Endothelial cell of umbilical vein (primary cell): Measurements from ENCODE around the gene OSBP2. TPM values are rescaled to one million over a fixed set of nuclear protein-coding genes. Genes with fewer than 3 reads are reported as not detected.

Experiments
- BruUV-seq: library from RNA; stranded (reverse); fragments of 400-500 nt; replicated peaks from 2 replicates; lab custom pipeline; 2021; lab: Mats Ljungman, UMichigan
- CTCF ChIA-PET: fragments of 300-600, 350-600 bp; sonication (Branson Sonifier 250); formaldehyde crosslinking; loops from one replicate; lab custom pipeline; 2021; ENCODE audit warnings: antibody characterized with exemption, inconsistent platforms; lab: Charles Lee
- POLR2A ChIA-PET: fragments of 300-600, 350-600 bp; sonication (Branson Sonifier 250); formaldehyde crosslinking; loops from one replicate; lab custom pipeline; 2021; ENCODE audit warnings: antibody characterized with exemption, inconsistent platforms; lab: Charles Lee
- DNase-seq: peaks from one replicate; pipeline ENCODE4 v3.0.0-alpha.2; 2011; ENCODE audit warnings: low read depth, low spot score
- FAIRE-seq: peaks from 2 replicates; lab custom pipeline; 2011; peaks lifted over from hg19 to GRCh38; lab: Jason Lieb, UNC
- H2AFZ ChIP-seq: 2 replicates; pipeline ENCODE4 v1.6.0; 2012; ENCODE audit warnings: low read depth, low read length, control low read depth, inconsistent platforms
- H3K27ac ChIP-seq: 2 replicates; pipeline ENCODE4 v1.5.1; 2011; ENCODE audit warnings: low read depth, mild to moderate bottlenecking, control low read depth, low read length, moderate library complexity; ENCODE audit not compliant: insufficient read depth
- H3K27me3 ChIP-seq, 2 experiments: 2 replicates each; pipeline versions ENCODE4 v1.6.0 to v1.6.1; 2011; ENCODE audit warnings: low read length in 2 of 2, mixed read lengths in 1 of 2; ENCODE audit not compliant: control insufficient read depth in 2 of 2, insufficient read depth in 2 of 2
- H3K36me3 ChIP-seq, 2 experiments: 2 replicates in 1 of 2; 3 replicates in 1 of 2; pipeline ENCODE4 v1.5.1; 2011; ENCODE audit warnings: low read length in 2 of 2, mild to moderate bottlenecking in 1 of 2, moderate library complexity in 1 of 2; ENCODE audit not compliant: control insufficient read depth in 2 of 2, insufficient read depth in 2 of 2; ENCODE audit errors: extremely low read depth in 1 of 2
- H3K4me1 ChIP-seq: 3 replicates; pipeline ENCODE4 v1.5.1; 2011; ENCODE audit warnings: mild to moderate bottlenecking, low read length; ENCODE audit not compliant: control insufficient read depth, insufficient read depth; ENCODE audit errors: extremely low read depth
- H3K4me2 ChIP-seq: 2 replicates; pipeline ENCODE4 v1.6.1; 2011; ENCODE audit warnings: low read length, control low read depth, mixed read lengths; ENCODE audit not compliant: insufficient read depth
- H3K4me3 ChIP-seq, 3 experiments: fragments of 200-600 bp in 1 of 3; sonication (generic), shearing (Covaris generic) in 1 of 3; replicated peaks in 1 of 3; 2 replicates each; pipeline ENCODE4 v1.5.1; 2011 to 2016; ENCODE audit warnings: control low read depth in 3 of 3, low read length in 3 of 3, mild to moderate bottlenecking in 2 of 3, inconsistent platforms in 1 of 3, low read depth in 1 of 3, moderate library complexity in 1 of 3; ENCODE audit not compliant: insufficient read depth in 1 of 3
- H3K79me2 ChIP-seq: 2 replicates; pipeline ENCODE4 v1.6.0; 2012; ENCODE audit warnings: low read length, inconsistent platforms; ENCODE audit not compliant: control insufficient read depth, insufficient read depth
- H3K9ac ChIP-seq: replicated peaks from 2 replicates; pipeline ENCODE3; 2011; ENCODE audit warnings: low read length, control low read depth; ENCODE audit not compliant: insufficient read depth; ENCODE audit errors: extremely low read depth
- H3K9me1 ChIP-seq: replicated peaks from 3 replicates; pipeline ENCODE4 v1.6.0; 2011; ENCODE audit warnings: mild to moderate bottlenecking, low read length; ENCODE audit not compliant: control insufficient read depth, insufficient read depth; ENCODE audit errors: extremely low read depth
- H3K9me3 ChIP-seq: replicated peaks from 2 replicates; pipeline ENCODE4 v1.5.1; 2012; ENCODE audit warnings: low read length, inconsistent platforms; ENCODE audit not compliant: control insufficient read depth, insufficient read depth
- H4K20me1 ChIP-seq: replicated peaks from 2 replicates; pipeline ENCODE3; 2011; ENCODE audit warnings: mild to moderate bottlenecking, low read length; ENCODE audit not compliant: control insufficient read depth, insufficient read depth; ENCODE audit errors: extremely low read depth
- EZH2 ChIP-seq: IDR thresholded peaks from 2 replicates; pipeline ENCODE4 v1.6.1; 2012; ENCODE audit warnings: borderline replicate concordance, low read depth, mild to moderate bottlenecking, moderate library complexity, low read length, inconsistent platforms; ENCODE audit not compliant: severe bottlenecking
- FOS ChIP-seq: IDR thresholded peaks from 2 replicates; pipeline ENCODE4 v1.6.1; 2011; ENCODE audit warnings: mild to moderate bottlenecking, low read length, moderate library complexity, borderline replicate concordance; ENCODE audit not compliant: insufficient read depth
- GATA2 ChIP-seq: IDR thresholded peaks from 2 replicates; pipeline ENCODE4 v1.7.0; 2011; ENCODE audit warnings: low read depth, mild to moderate bottlenecking, moderate library complexity, mixed read lengths, low read length; ENCODE audit not compliant: insufficient read length, insufficient read depth
- JUN ChIP-seq: IDR thresholded peaks from 2 replicates; pipeline ENCODE4 v1.6.1; 2011; ENCODE audit warnings: borderline replicate concordance, low read depth; ENCODE audit not compliant: insufficient read length, insufficient read depth
- MYC ChIP-seq: IDR thresholded peaks from one replicate; pipeline ENCODE4 v1.6.1; 2011; ENCODE audit warnings: mild to moderate bottlenecking, low read depth, low read length
- POLR2A ChIP-seq: IDR thresholded peaks from 2 replicates; pipeline ENCODE4 v1.6.1; 2012; ENCODE audit warnings: low read depth, mild to moderate bottlenecking, control low read depth, low read length
- POLR2AphosphoS5 ChIP-seq: IDR thresholded peaks from 2 replicates; pipeline ENCODE4 v1.6.1; 2012; ENCODE audit warnings: low read depth, mild to moderate bottlenecking, control low read depth, low read length, moderate library complexity; ENCODE audit not compliant: insufficient read depth
- dilution Hi-C: fragments of 300-500 bp; cut with MboI; formaldehyde crosslinking; loops from one replicate; pipeline ENCODE4 v1.15.0; 2019; ENCODE audit warnings: low sequenced_read_pairs; ENCODE audit not compliant: extremely low pct_ligation_motif_present
- intact Hi-C: fragments of 100-400 bp; cut with micrococcal nuclease; formaldehyde crosslinking; loops from one replicate; pipeline ENCODE4 v1.10.0; 2022
- polyA plus RNA-seq, 4 experiments: library from polyadenylated mRNA; depleted of rRNA in 3 of 4; stranded (reverse) in 3 of 4; unstranded in 1 of 4; fragments of >200 nt; gene quantifications; 2 replicates each; pipeline versions ENCODE4 v1.2.1 to v1.2.3, GENCODE V29; 2011 to 2012; ENCODE audit warnings: missing spikeins in 1 of 4
- total RNA-seq: library from RNA; stranded (reverse); gene quantifications from 2 replicates; pipeline ENCODE4 v1.2.3, GENCODE V29; 2021
- TF ChIP-seq, protein P1 (sequence below), 2 donors: IDR thresholded peaks; 1 replicate in 1 of 2; 2 replicates in 1 of 2; pipeline ENCODE4 v1.5.1; 2011; ENCODE audit warnings: low read length in 2 of 2, mild to moderate bottlenecking in 2 of 2, moderate library complexity in 2 of 2, control low read depth in 1 of 2, inconsistent platforms in 1 of 2, low read depth in 1 of 2; ENCODE audit not compliant: insufficient read depth in 1 of 2; ENCODE audit errors: extremely low read depth in 1 of 2
- TF ChIP-seq, protein P2 (sequence below): IDR thresholded peaks from 2 replicates; pipeline ENCODE4 v1.6.1; 2011; ENCODE audit not compliant: insufficient read depth, insufficient read length

OSBP2 gene
- total and polyA plus RNA-seq, 2 donors (not counting 3 experiments of a cell fraction or from before 2014, with no cell fraction given), result 4.1 to 7.5 TPM

DNA sequence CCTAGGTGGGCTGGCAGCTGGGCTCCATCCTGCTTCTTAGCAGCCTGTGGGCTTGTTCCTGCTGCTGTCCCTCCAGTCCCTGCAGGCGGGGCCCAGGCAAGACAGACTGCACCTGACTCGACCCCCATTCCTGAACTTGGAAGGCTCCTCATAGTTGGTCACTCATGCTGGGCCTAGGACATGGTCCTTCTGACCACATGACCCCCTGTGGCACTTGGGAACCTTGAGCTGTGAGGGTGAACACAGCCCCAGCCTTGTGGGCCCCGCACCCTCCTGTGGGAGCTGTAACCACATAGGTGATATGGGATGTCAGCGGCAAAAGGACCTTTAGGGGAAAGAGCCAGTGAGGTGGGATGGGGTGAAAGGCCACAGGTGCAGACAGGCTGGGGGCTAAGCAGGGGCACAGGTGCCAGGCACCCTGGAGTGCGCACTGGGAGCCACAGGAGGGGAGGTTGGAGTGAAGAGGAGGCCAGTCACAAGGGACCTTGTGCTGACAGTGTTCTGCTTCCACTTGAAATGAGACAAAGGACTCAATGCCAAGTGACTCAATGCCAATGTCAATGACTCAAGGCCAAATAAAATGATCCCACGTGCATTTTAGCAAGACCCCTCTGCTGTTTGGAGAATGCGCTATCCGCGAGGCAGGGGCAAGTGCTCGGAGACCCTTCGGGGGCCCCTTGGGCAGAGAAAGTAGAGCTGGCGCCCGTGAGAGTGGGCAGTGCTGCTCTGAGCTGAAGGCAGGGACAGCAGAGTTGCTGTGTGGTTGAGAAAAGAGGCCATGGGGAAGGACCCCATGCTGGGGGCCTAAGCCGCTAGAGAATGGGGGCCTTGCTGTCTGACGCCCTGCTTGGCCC is 183.2 kb downstream of the OSBP2 start:
- Histone ChIP-seq H3K4me2 (no peak overlapping the region), H3K27ac (no peak overlapping the region), H3K27me3 (no peaks in the 10 kb centered on the region), H2AFZ (no peak overlapping the region), H3K79me2 (no peaks in the 10 kb centered on the region), H4K20me1 (no peaks in the 10 kb centered on the region), H3K9me1 (no peaks in the 10 kb centered on the region), H3K36me3 (no peaks in the 10 kb centered on the region), H3K4me3 (no peak overlapping the region), H3K9me3 (no peaks in the 10 kb centered on the region), H3K4me1 (no peaks in the 10 kb centered on the region), H3K9ac (no peak overlapping the region)
- intact Hi-C loops (no loop called here), dilution Hi-C loops (no loop called here)
- DNase-seq, result no peak
- no peak for FAIRE-seq
- BruUV-seq, result no TSS peak
- TF ChIP-seq POLR2AphosphoS5 (no peak), EZH2 (no peak), JUN (no peak), MYC (no peak), FOS (no peak), GATA2 (no peak), POLR2A (no peak)
- TF ChIP-seq, protein P1, sequence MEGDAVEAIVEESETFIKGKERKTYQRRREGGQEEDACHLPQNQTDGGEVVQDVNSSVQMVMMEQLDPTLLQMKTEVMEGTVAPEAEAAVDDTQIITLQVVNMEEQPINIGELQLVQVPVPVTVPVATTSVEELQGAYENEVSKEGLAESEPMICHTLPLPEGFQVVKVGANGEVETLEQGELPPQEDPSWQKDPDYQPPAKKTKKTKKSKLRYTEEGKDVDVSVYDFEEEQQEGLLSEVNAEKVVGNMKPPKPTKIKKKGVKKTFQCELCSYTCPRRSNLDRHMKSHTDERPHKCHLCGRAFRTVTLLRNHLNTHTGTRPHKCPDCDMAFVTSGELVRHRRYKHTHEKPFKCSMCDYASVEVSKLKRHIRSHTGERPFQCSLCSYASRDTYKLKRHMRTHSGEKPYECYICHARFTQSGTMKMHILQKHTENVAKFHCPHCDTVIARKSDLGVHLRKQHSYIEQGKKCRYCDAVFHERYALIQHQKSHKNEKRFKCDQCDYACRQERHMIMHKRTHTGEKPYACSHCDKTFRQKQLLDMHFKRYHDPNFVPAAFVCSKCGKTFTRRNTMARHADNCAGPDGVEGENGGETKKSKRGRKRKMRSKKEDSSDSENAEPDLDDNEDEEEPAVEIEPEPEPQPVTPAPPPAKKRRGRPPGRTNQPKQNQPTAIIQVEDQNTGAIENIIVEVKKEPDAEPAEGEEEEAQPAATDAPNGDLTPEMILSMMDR (IDR thresholded peaks at IDR 0.05; ENCODE audit: extremely low read depth in 1 of 2, insufficient read depth in 1 of 2, low read depth in 1 of 2, low read length in 2 of 2), result no peak
- TF ChIP-seq, protein P2, sequence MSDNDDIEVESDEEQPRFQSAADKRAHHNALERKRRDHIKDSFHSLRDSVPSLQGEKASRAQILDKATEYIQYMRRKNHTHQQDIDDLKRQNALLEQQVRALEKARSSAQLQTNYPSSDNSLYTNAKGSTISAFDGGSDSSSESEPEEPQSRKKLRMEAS, result no peak
- POLR2A ChIA-PET, result no interaction called here
- CTCF ChIA-PET, result interaction anchor here (1.0 to 1.5 kb wide), 3 partner anchors 13 to 115 kb away, joined by 3 to 7 read pairs (median 5); no protein-coding TSS in a partner anchor
